ENCODE results near the gene MPHOSPH6. TPM values are rescaled to one million over a fixed set of nuclear protein-coding genes. Genes with fewer than 3 reads are reported as not detected.

The MPHOSPH6 gene
- polyA plus RNA-seq, 1 donor from 2014 or later = 75.1 TPM

DNA sequence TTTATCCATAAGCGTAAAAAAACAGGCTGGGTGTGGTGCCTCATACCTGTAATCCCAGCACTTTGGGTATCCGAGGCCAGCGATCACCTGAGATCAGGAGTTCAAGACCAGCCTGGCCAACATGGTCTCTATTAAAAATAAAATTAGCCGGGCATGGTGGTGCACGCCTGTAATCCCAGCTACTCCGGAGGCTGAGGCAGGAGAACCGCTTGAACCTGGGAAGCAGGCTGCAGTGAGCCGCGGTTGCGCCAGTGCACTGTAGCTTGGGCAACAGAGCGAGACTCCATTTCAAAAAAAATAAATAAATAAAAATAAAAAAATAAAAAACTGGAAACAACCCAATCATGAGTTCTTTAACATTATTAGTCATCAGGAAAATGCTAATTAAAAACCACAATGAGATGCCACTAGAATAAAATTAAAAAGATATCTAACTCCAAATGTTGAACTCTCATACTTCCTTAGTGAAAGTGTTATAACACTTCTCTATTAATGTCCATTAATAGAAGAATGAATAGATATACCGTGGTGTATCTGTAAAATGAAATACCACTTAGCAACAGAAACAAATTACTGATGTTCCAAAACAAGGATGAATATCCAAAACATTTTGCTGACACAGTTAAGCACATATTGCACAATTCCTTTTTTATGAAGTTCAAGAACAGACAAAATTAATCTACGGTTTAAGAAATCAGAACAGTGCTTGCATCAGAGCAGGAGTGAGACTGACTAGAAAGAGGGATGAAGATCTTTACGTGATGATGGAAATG is 13.1 kb downstream of the MPHOSPH6 start:
- Histone ChIP-seq H3K9me3 (ENCODE audit: low read length) (no peaks in the 10 kb centered on the region), H3F3A (ENCODE audit: insufficient read depth, low read length, poor library complexity, severe bottlenecking) (no peaks in the 10 kb centered on the region), H3K9ac (ENCODE audit: low read length) (no peak overlapping the region), H3K27me3 (ENCODE audit: insufficient read depth, low read depth, low read length) (no peaks in the 10 kb centered on the region), H2AFZ (ENCODE audit: low read depth, low read length) (no peak overlapping the region), H3K9me2 (ENCODE audit: insufficient read depth, low read length) (no peaks in the 10 kb centered on the region), H3K36me3 (ENCODE audit: insufficient read depth, low read length) (peaks cover 13% of the 10 kb centered on the region), H3K27ac (ENCODE audit: low read length) (no peak overlapping the region), H3K4me2 (ENCODE audit: low read length) (no peak overlapping the region), H3K4me3 (ENCODE audit: low read length) (no peak overlapping the region), H4K20me1 (ENCODE audit: insufficient read depth) (no peaks in the 10 kb centered on the region), H3K79me2 (replicated peaks; ENCODE audit: insufficient read depth, low read length) (no peaks in the 10 kb centered on the region)
- no peak for TF ChIP-seq EP300 (conservative IDR thresholded peaks at IDR 0.05; ENCODE audit: poor library complexity, severe bottlenecking)
- TF ChIP-seq, protein P1, sequence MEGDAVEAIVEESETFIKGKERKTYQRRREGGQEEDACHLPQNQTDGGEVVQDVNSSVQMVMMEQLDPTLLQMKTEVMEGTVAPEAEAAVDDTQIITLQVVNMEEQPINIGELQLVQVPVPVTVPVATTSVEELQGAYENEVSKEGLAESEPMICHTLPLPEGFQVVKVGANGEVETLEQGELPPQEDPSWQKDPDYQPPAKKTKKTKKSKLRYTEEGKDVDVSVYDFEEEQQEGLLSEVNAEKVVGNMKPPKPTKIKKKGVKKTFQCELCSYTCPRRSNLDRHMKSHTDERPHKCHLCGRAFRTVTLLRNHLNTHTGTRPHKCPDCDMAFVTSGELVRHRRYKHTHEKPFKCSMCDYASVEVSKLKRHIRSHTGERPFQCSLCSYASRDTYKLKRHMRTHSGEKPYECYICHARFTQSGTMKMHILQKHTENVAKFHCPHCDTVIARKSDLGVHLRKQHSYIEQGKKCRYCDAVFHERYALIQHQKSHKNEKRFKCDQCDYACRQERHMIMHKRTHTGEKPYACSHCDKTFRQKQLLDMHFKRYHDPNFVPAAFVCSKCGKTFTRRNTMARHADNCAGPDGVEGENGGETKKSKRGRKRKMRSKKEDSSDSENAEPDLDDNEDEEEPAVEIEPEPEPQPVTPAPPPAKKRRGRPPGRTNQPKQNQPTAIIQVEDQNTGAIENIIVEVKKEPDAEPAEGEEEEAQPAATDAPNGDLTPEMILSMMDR (IDR thresholded peaks at IDR 0.05; ENCODE audit: poor library complexity, severe bottlenecking) = no peak
- TF ChIP-seq RAD21 (conservative IDR thresholded peaks at IDR 0.05) = no peak
- TF ChIP-seq, protein P2, sequence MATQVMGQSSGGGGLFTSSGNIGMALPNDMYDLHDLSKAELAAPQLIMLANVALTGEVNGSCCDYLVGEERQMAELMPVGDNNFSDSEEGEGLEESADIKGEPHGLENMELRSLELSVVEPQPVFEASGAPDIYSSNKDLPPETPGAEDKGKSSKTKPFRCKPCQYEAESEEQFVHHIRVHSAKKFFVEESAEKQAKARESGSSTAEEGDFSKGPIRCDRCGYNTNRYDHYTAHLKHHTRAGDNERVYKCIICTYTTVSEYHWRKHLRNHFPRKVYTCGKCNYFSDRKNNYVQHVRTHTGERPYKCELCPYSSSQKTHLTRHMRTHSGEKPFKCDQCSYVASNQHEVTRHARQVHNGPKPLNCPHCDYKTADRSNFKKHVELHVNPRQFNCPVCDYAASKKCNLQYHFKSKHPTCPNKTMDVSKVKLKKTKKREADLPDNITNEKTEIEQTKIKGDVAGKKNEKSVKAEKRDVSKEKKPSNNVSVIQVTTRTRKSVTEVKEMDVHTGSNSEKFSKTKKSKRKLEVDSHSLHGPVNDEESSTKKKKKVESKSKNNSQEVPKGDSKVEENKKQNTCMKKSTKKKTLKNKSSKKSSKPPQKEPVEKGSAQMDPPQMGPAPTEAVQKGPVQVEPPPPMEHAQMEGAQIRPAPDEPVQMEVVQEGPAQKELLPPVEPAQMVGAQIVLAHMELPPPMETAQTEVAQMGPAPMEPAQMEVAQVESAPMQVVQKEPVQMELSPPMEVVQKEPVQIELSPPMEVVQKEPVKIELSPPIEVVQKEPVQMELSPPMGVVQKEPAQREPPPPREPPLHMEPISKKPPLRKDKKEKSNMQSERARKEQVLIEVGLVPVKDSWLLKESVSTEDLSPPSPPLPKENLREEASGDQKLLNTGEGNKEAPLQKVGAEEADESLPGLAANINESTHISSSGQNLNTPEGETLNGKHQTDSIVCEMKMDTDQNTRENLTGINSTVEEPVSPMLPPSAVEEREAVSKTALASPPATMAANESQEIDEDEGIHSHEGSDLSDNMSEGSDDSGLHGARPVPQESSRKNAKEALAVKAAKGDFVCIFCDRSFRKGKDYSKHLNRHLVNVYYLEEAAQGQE (IDR thresholded peaks at IDR 0.05; ENCODE audit: borderline replicate concordance) = no peak
- TF ChIP-seq MXI1 (conservative IDR thresholded peaks at IDR 0.05; ENCODE audit: poor library complexity, severe bottlenecking) = no peak
- TF ChIP-seq EZH2 (IDR thresholded peaks at IDR 0.05; ENCODE audit: borderline replicate concordance, insufficient read depth, low read length, poor library complexity, severe bottlenecking) = no peak
- no peak for TF ChIP-seq TAF1 (IDR thresholded peaks at IDR 0.05; ENCODE audit: low read depth)
- TF ChIP-seq SMC3 (conservative IDR thresholded peaks at IDR 0.05; ENCODE audit: poor library complexity) = no peak
- no peak for TF ChIP-seq POLR2AphosphoS5 (IDR thresholded peaks at IDR 0.05)

DNA sequence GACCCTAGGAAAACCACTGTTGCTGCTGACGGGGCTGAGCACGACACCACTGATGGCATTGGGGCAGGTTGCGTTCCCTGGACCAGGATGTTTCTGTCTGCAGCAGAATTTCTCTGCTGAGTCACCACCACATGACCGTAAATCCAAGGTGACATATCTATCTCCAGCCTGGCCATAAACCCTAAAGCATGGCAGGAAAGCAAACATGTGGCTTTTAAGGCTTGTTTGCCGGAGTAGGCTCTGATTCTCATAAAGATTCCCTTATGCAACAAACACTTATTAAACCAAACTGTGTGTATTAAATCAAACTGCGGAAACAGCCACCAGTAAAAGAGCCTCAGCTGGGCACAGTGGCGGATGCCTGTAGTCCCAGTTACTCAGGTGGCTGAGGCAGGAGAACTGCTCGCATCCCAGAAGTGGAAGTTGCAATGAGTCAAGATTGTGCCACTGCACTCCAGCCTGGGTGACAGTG is 17.3 kb downstream of the MPHOSPH6 start:
- Histone ChIP-seq H3K9ac (ENCODE audit: low read length) (no peak overlapping the region), H3K4me2 (ENCODE audit: low read length) (no peak overlapping the region), H3K27me3 (ENCODE audit: insufficient read depth, low read depth, low read length) (no peaks in the 10 kb centered on the region), H3K36me3 (ENCODE audit: insufficient read depth, low read length) (peaks cover under 1% of the 10 kb centered on the region), H3K27ac (ENCODE audit: low read length) (no peak overlapping the region), H3K9me2 (ENCODE audit: insufficient read depth, low read length) (no peaks in the 10 kb centered on the region), H3K79me2 (replicated peaks; ENCODE audit: insufficient read depth, low read length) (no peaks in the 10 kb centered on the region), H3K4me3 (ENCODE audit: low read length) (no peak overlapping the region), H3K9me3 (ENCODE audit: low read length) (no peaks in the 10 kb centered on the region), H4K20me1 (ENCODE audit: insufficient read depth) (no peaks in the 10 kb centered on the region), H3F3A (ENCODE audit: insufficient read depth, low read length, poor library complexity, severe bottlenecking) (no peaks in the 10 kb centered on the region), H2AFZ (ENCODE audit: low read depth, low read length) (no peak overlapping the region)
- TF ChIP-seq EP300 (conservative IDR thresholded peaks at IDR 0.05; ENCODE audit: poor library complexity, severe bottlenecking) (no peak), SMC3 (conservative IDR thresholded peaks at IDR 0.05; ENCODE audit: poor library complexity) (no peak), RAD21 (conservative IDR thresholded peaks at IDR 0.05) (no peak), TAF1 (IDR thresholded peaks at IDR 0.05; ENCODE audit: low read depth) (no peak), MXI1 (conservative IDR thresholded peaks at IDR 0.05; ENCODE audit: poor library complexity, severe bottlenecking) (no peak), EZH2 (IDR thresholded peaks at IDR 0.05; ENCODE audit: borderline replicate concordance, insufficient read depth, low read length, poor library complexity, severe bottlenecking) (no peak), POLR2AphosphoS5 (IDR thresholded peaks at IDR 0.05) (no peak)
- TF ChIP-seq, protein P2 (IDR thresholded peaks at IDR 0.05; ENCODE audit: borderline replicate concordance) = no peak
- TF ChIP-seq, protein P1 (IDR thresholded peaks at IDR 0.05; ENCODE audit: poor library complexity, severe bottlenecking) = no peak

Data from neural cell (in vitro differentiated cells).